ENCODE measurements around the gene ADD3.

Gene ADD3

GRCh38 chr10:110006358-110007160 lies 1.2 kb upstream of the ADD3 start:
- DNase-seq = peak in 1 of 2 donors; percentile 43

- DNase-seq = peak; percentile 64 to 65
Measured at GRCh38 chr10:110007161-110007700, 553 bp upstream of the ADD3 start.

- peak; percentile 40 to 61 for DNase-seq
Measured at GRCh38 chr10:110008518-110009339, 945 bp downstream of the ADD3 start.

- DNase-seq = peak; percentile 14 to 50
Measured at GRCh38 chr10:110009736-110010475, 2.1 kb downstream of the ADD3 start.

- no peak for DNase-seq
Measured at GRCh38 chr10:110010486-110011378, 2.9 kb downstream of the ADD3 start.

- no peak for DNase-seq
Measured at GRCh38 chr10:110011681-110012080, 3.9 kb downstream of the ADD3 start.

GRCh38 chr10:110013630-110014293 lies 6.0 kb downstream of the ADD3 start:
- DNase-seq = no peak

- DNase-seq = no peak
Measured at GRCh38 chr10:110016039-110016438, 8.3 kb downstream of the ADD3 start.

GRCh38 chr10:110017052-110017451 lies 9.3 kb downstream of the ADD3 start:
- DNase-seq = no peak

- no peak for DNase-seq
Measured at GRCh38 chr10:110017907-110018306, 10.1 kb downstream of the ADD3 start.

GRCh38 chr10:110020265-110020664 lies 12.5 kb downstream of the ADD3 start:
- no peak for DNase-seq

GRCh38 chr10:110022716-110023504 lies 15.1 kb downstream of the ADD3 start:
- no peak for DNase-seq

- no peak for DNase-seq
Measured at GRCh38 chr10:110023785-110024465, 16.1 kb downstream of the ADD3 start.

- DNase-seq = no peak
Measured at GRCh38 chr10:110029450-110029849, 21.7 kb downstream of the ADD3 start.

- DNase-seq = no peak
Measured at GRCh38 chr10:110032801-110033700, 25.3 kb downstream of the ADD3 start.

GRCh38 chr10:110033701-110034235 lies 26.0 kb downstream of the ADD3 start:
- no peak for DNase-seq

- no peak for DNase-seq
Measured at GRCh38 chr10:110034596-110034995, 26.8 kb downstream of the ADD3 start.
